Mesenchymal stem cell (in vitro differentiated cells and primary cell): ENCODE measurements around the gene SIDT2.

Experiments
- DNase-seq: peaks from one replicate; pipeline ENCODE4 v3.0.0-alpha.2; 2013
- H2AFZ ChIP-seq: one replicate; pipeline ENCODE4 v1.6.1; 2013; ENCODE audit warnings: low read depth, mild to moderate bottlenecking, control low read depth, inconsistent platforms, low read length, moderate library complexity
- H2AK5ac ChIP-seq: 2 replicates; pipeline ENCODE4 v1.6.1; 2013; ENCODE audit warnings: low read length, moderate library complexity, mild to moderate bottlenecking, inconsistent platforms; ENCODE audit not compliant: severe bottlenecking
- H2BK120ac ChIP-seq: one replicate; pipeline ENCODE4 v1.6.1; 2013; ENCODE audit warnings: low read depth, mild to moderate bottlenecking, inconsistent platforms, low read length, moderate library complexity
- H2BK12ac ChIP-seq, 2 experiments: one replicate each; pipeline ENCODE4 v1.6.1; 2013; ENCODE audit warnings: inconsistent platforms in 2 of 2, low read length in 2 of 2, mild to moderate bottlenecking in 2 of 2, moderate library complexity in 2 of 2, control low read depth in 1 of 2
- H2BK15ac ChIP-seq: one replicate; pipeline ENCODE4 v1.6.1; 2013; ENCODE audit warnings: mild to moderate bottlenecking, low read depth, inconsistent platforms; ENCODE audit not compliant: poor library complexity, severe bottlenecking
- H2BK5ac ChIP-seq: 2 replicates; pipeline ENCODE4 v1.6.1; 2013; ENCODE audit warnings: low read depth, mild to moderate bottlenecking, low read length, control low read depth, inconsistent platforms; ENCODE audit not compliant: poor library complexity, severe bottlenecking
- H3K14ac ChIP-seq, 2 experiments: one replicate each; pipeline ENCODE4 v1.6.1; 2013; ENCODE audit warnings: inconsistent platforms in 2 of 2, low read length in 2 of 2, control low read depth in 1 of 2, mild to moderate bottlenecking in 1 of 2, moderate library complexity in 1 of 2
- H3K18ac ChIP-seq, 2 experiments: one replicate each; pipeline ENCODE4 v1.6.1; 2013; ENCODE audit warnings: inconsistent platforms in 2 of 2, low read length in 2 of 2, control low read depth in 1 of 2, low read depth in 1 of 2, mild to moderate bottlenecking in 1 of 2
- H3K23ac ChIP-seq, 2 experiments: one replicate each; pipeline ENCODE4 v1.6.1; 2013; ENCODE audit warnings: inconsistent platforms in 2 of 2, low read length in 2 of 2, mild to moderate bottlenecking in 2 of 2, moderate library complexity in 2 of 2, control low read depth in 1 of 2
- H3K27ac ChIP-seq: 2 replicates; pipeline ENCODE4 v1.5.1; 2013; ENCODE audit warnings: mild to moderate bottlenecking, moderate library complexity, low read length, control low read depth, inconsistent platforms; ENCODE audit not compliant: poor library complexity, severe bottlenecking
- H3K27me3 ChIP-seq, 2 experiments: 2 replicates each; pipeline versions ENCODE4 v1.6.1 to v1.7.0; 2013; ENCODE audit warnings: low read length in 2 of 2, mild to moderate bottlenecking in 2 of 2, moderate library complexity in 2 of 2, control low read depth in 1 of 2, inconsistent platforms in 1 of 2; ENCODE audit not compliant: control insufficient read depth in 1 of 2, insufficient read depth in 1 of 2
- H3K36me3 ChIP-seq, 2 experiments: 2 replicates each; pipeline versions ENCODE4 v1.6.1 to v1.7.0; 2013; ENCODE audit warnings: low read length in 2 of 2, control low read depth in 1 of 2, inconsistent platforms in 1 of 2, low read depth in 1 of 2, mild to moderate bottlenecking in 1 of 2; ENCODE audit not compliant: insufficient read depth in 2 of 2, control insufficient read depth in 1 of 2
- H3K4ac ChIP-seq, 2 experiments: one replicate each; pipeline ENCODE4 v1.6.1; 2013; ENCODE audit warnings: inconsistent platforms in 2 of 2, low read length in 2 of 2, mild to moderate bottlenecking in 2 of 2, moderate library complexity in 2 of 2, control low read depth in 1 of 2, low read depth in 1 of 2
- H3K4me1 ChIP-seq: 2 replicates; pipeline ENCODE4 v1.6.1; 2013; ENCODE audit warnings: low read depth, low read length, control low read depth; ENCODE audit not compliant: control insufficient read depth, insufficient read depth
- H3K4me2 ChIP-seq: 2 replicates; pipeline ENCODE4 v1.6.1; 2013; ENCODE audit warnings: low read length, mild to moderate bottlenecking, inconsistent platforms; ENCODE audit not compliant: poor library complexity, severe bottlenecking
- H3K4me3 ChIP-seq, 2 experiments: 2 replicates each; pipeline versions ENCODE4 v1.5.1 to v1.7.0; 2013; ENCODE audit warnings: low read length in 2 of 2, mild to moderate bottlenecking in 2 of 2, control low read depth in 1 of 2, low read depth in 1 of 2; ENCODE audit not compliant: insufficient read depth in 1 of 2
- H3K79me1 ChIP-seq: replicated peaks from 2 replicates; pipeline ENCODE4 v1.6.1; 2013; ENCODE audit warnings: mild to moderate bottlenecking, control low read depth, low read length, inconsistent platforms; ENCODE audit not compliant: poor library complexity, severe bottlenecking
- H3K9ac ChIP-seq: 2 replicates; pipeline ENCODE4 v1.7.0; 2013; ENCODE audit warnings: mild to moderate bottlenecking, low read length, moderate library complexity
- H3K9me3 ChIP-seq: 2 replicates; pipeline ENCODE4 v1.7.0; 2013; ENCODE audit warnings: mild to moderate bottlenecking, low read length; ENCODE audit not compliant: control insufficient read depth
- H4K8ac ChIP-seq: one replicate; pipeline ENCODE4 v1.6.1; 2013; ENCODE audit warnings: inconsistent platforms, mild to moderate bottlenecking, low read length, moderate library complexity
- H4K91ac ChIP-seq: one replicate; pipeline ENCODE4 v1.6.1; 2013; ENCODE audit warnings: mild to moderate bottlenecking, low read length, inconsistent platforms
- WGBS: methylation state at CpG from one replicate; pipeline ENCODE4 v1.1.7; 2013; ENCODE audit warnings: mixed read lengths; 5-methylcytosine and 5-hydroxymethylcytosine counted together

Gene SIDT2

DNA sequence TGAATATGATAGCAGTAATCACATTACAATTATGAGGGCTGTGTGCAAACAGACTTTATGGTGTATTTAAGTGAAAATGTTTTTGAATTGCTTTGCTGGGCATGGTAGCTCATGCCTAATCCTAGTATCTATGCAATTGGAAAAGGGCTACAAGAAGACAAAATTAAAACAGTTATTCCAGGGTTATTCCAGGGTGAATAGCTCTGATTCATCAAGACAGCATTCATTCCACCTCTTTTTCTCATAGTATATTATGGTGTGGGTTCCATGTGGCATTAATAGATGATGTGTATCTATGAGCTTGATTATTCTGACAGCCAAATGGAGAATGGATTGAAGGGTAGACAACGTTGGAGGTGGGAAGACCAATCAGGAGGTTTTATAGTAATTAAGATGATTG, 12.1 kb upstream of the SIDT2 start:
- no peak overlapping the region for H2BK120ac ChIP-seq
- peaks cover 35 to 89% of the 10 kb centered on the region in 2 experiments for H3K36me3 ChIP-seq
- no peak overlapping the region for H3K9ac ChIP-seq
- peaks cover 15% of the 10 kb centered on the region for H3K79me1 ChIP-seq
- no peak overlapping the region for H3K14ac ChIP-seq
- no peak overlapping the region for H2BK12ac ChIP-seq
- no peak overlapping the region for H3K27ac ChIP-seq
- H2BK15ac ChIP-seq: no peak overlapping the region
- 94% methylated on average over 1 of the region's 1 CpG for WGBS
- no peaks in the 10 kb centered on the region for H3K4me1 ChIP-seq
- no peak overlapping the region for H2AK5ac ChIP-seq
- H3K4me3 ChIP-seq: no peak overlapping the region
- no peak overlapping the region for H3K4me2 ChIP-seq
- DNase-seq: no peak
- no peak overlapping the region for H3K23ac ChIP-seq
- no peaks in the 10 kb centered on the region for H3K9me3 ChIP-seq
- H2BK5ac ChIP-seq: no peak overlapping the region
- H3K27me3 ChIP-seq: no peaks in the 10 kb centered on the region
- no peak overlapping the region for H3K4ac ChIP-seq
- H4K8ac ChIP-seq: no peak overlapping the region
- no peak overlapping the region for H4K91ac ChIP-seq
- no peak overlapping the region for H3K18ac ChIP-seq
- no peak overlapping the region for H2AFZ ChIP-seq

GRCh38 chr11:117169736-117170135, 8.8 kb upstream of the SIDT2 start:
- WGBS: 100% methylated on average over 2 of the region's 2 CpGs
- peaks cover 27 to 65% of the 10 kb centered on the region in 2 experiments for H3K36me3 ChIP-seq
- no peak for DNase-seq

GRCh38 chr11:117170210-117170609, 8.3 kb upstream of the SIDT2 start:
- H3K4me2 ChIP-seq: no peak overlapping the region
- H3K9me3 ChIP-seq: no peaks in the 10 kb centered on the region
- H2AFZ ChIP-seq: no peak overlapping the region
- H4K91ac ChIP-seq: no peak overlapping the region
- no peak overlapping the region for H3K23ac ChIP-seq
- H3K14ac ChIP-seq: no peak overlapping the region
- H2BK12ac ChIP-seq: no peak overlapping the region
- no peak overlapping the region for H3K27ac ChIP-seq
- no peak overlapping the region for H3K4me3 ChIP-seq
- peaks cover 27 to 63% of the 10 kb centered on the region in 2 experiments for H3K36me3 ChIP-seq
- H3K79me1 ChIP-seq: peaks cover 14% of the 10 kb centered on the region
- 97% methylated on average over 7 of the region's 9 CpGs for WGBS
- no peaks in the 10 kb centered on the region for H3K27me3 ChIP-seq
- H3K18ac ChIP-seq: no peak overlapping the region
- no peak overlapping the region for H2BK120ac ChIP-seq
- H3K9ac ChIP-seq: no peak overlapping the region
- H4K8ac ChIP-seq: no peak overlapping the region
- peaks cover 4% of the 10 kb centered on the region for H3K4me1 ChIP-seq
- H3K4ac ChIP-seq: no peak overlapping the region
- no peak overlapping the region for H2AK5ac ChIP-seq
- no peak for DNase-seq
- no peak overlapping the region for H2BK5ac ChIP-seq
- H2BK15ac ChIP-seq: no peak overlapping the region

More at GRCh38 chr11:117169736-117170135, 8.8 kb upstream of the SIDT2 start:
- no peak overlapping the region for H2AFZ ChIP-seq
- H2BK12ac ChIP-seq: no peak overlapping the region
- H3K79me1 ChIP-seq: peaks cover 14% of the 10 kb centered on the region
- H3K23ac ChIP-seq: no peak overlapping the region
- no peak overlapping the region for H3K4me3 ChIP-seq
- H3K9me3 ChIP-seq: no peaks in the 10 kb centered on the region
- H3K18ac ChIP-seq: no peak overlapping the region
- H3K4me2 ChIP-seq: no peak overlapping the region
- H3K14ac ChIP-seq: no peak overlapping the region
- H4K91ac ChIP-seq: no peak overlapping the region
- no peak overlapping the region for H3K4ac ChIP-seq
- no peak overlapping the region for H3K27ac ChIP-seq
- H2BK5ac ChIP-seq: no peak overlapping the region
- no peak overlapping the region for H4K8ac ChIP-seq
- no peaks in the 10 kb centered on the region for H3K27me3 ChIP-seq
- H2AK5ac ChIP-seq: no peak overlapping the region
- no peak overlapping the region for H3K9ac ChIP-seq
- no peak overlapping the region for H2BK15ac ChIP-seq
- H2BK120ac ChIP-seq: no peak overlapping the region
- H3K4me1 ChIP-seq: peaks cover 4% of the 10 kb centered on the region

GRCh38 chr11:117171007-117171403, 7.5 kb upstream of the SIDT2 start:
- no peak overlapping the region for H2AFZ ChIP-seq
- no peaks in the 10 kb centered on the region for H3K27me3 ChIP-seq
- no peak overlapping the region for H3K27ac ChIP-seq
- no peak overlapping the region for H3K23ac ChIP-seq
- H3K14ac ChIP-seq: no peak overlapping the region
- H2BK15ac ChIP-seq: no peak overlapping the region
- peak overlapping the region; percentile 69 for H3K9ac ChIP-seq
- 97% methylated on average over 1 of the region's 2 CpGs for WGBS
- H2BK12ac ChIP-seq: no peak overlapping the region
- no peak overlapping the region for H4K8ac ChIP-seq
- H3K4me1 ChIP-seq: peaks cover 4% of the 10 kb centered on the region
- no peak for DNase-seq
- no peak overlapping the region for H2BK5ac ChIP-seq
- H3K79me1 ChIP-seq: peaks cover 14% of the 10 kb centered on the region
- no peak overlapping the region for H3K4me2 ChIP-seq
- no peak overlapping the region for H3K4me3 ChIP-seq
- H3K4ac ChIP-seq: no peak overlapping the region
- no peaks in the 10 kb centered on the region for H3K9me3 ChIP-seq
- H2BK120ac ChIP-seq: no peak overlapping the region
- no peak overlapping the region for H2AK5ac ChIP-seq
- peaks cover 22 to 55% of the 10 kb centered on the region in 2 experiments for H3K36me3 ChIP-seq
- H4K91ac ChIP-seq: no peak overlapping the region
- H3K18ac ChIP-seq: no peak overlapping the region
